DND-41 (cell line): ENCODE data around the gene SLC52A1.

ENCODE experiments used
- ATAC-seq: fragments of 200-7000 bp; cut with Tn5 transposase; 3 replicates; pipeline ENCODE4 v1.9.1; 2021; ENCODE audit warnings: low read depth; ENCODE audit not compliant: insufficient read depth
- DNase-seq: peaks from one replicate; pipeline ENCODE4 v3.0.0-alpha.2; 2020
- H2AFZ ChIP-seq: 2 replicates; pipeline ENCODE4 v1.6.0; 2012; ENCODE audit warnings: low read depth, low read length
- H3K27ac ChIP-seq: 2 replicates; pipeline ENCODE4 v1.5.1; 2012; ENCODE audit warnings: low read length, inconsistent platforms
- H3K27me3 ChIP-seq: fragments of 200-600 bp; sonication (generic); 2 replicates; pipeline ENCODE4 v1.6.0; 2012; ENCODE audit warnings: low read length, mild to moderate bottlenecking, inconsistent platforms; ENCODE audit not compliant: insufficient read depth, poor library complexity
- H3K36me3 ChIP-seq: 2 replicates; pipeline ENCODE4 v1.5.1; 2012; ENCODE audit warnings: low read length, inconsistent platforms; ENCODE audit not compliant: insufficient read depth
- H3K4me1 ChIP-seq: 2 replicates; pipeline ENCODE4 v1.5.1; 2012; ENCODE audit warnings: mild to moderate bottlenecking, low read length; ENCODE audit not compliant: insufficient read depth
- H3K4me2 ChIP-seq: 2 replicates; pipeline ENCODE4 v1.6.0; 2012; ENCODE audit warnings: mild to moderate bottlenecking, moderate library complexity, low read length, inconsistent platforms; ENCODE audit not compliant: insufficient read depth
- H3K4me3 ChIP-seq, 2 experiments: fragments of 200-600 bp in 1 of 2; shearing (Covaris generic) in 1 of 2; 2 replicates each; pipeline ENCODE4 v1.5.1; 2012 to 2016; ENCODE audit warnings: inconsistent platforms in 2 of 2, low read length in 2 of 2, mild to moderate bottlenecking in 2 of 2, low read depth in 1 of 2, moderate library complexity in 1 of 2
- H3K79me2 ChIP-seq: 2 replicates; pipeline ENCODE4 v1.6.0; 2012; ENCODE audit warnings: low read length, inconsistent platforms; ENCODE audit not compliant: insufficient read depth
- H3K9ac ChIP-seq: 2 replicates; pipeline ENCODE4 v1.6.0; 2012; ENCODE audit warnings: low read depth, mild to moderate bottlenecking, inconsistent platforms, low read length, moderate library complexity
- H3K9me3 ChIP-seq: 2 replicates; pipeline ENCODE4 v1.5.1; 2012; ENCODE audit warnings: low read length, moderate library complexity, mild to moderate bottlenecking, inconsistent platforms; ENCODE audit not compliant: insufficient read depth, severe bottlenecking
- H4K20me1 ChIP-seq: 2 replicates; pipeline ENCODE4 v1.6.0; 2012; ENCODE audit warnings: low read length; ENCODE audit not compliant: insufficient read depth
- EZH2 ChIP-seq: IDR thresholded peaks from 3 replicates; pipeline ENCODE4 v1.6.1; 2012; ENCODE audit warnings: borderline replicate concordance, low read depth, mild to moderate bottlenecking, moderate library complexity, low read length, inconsistent platforms; ENCODE audit not compliant: severe bottlenecking
- TF ChIP-seq, protein P1 (sequence below): IDR thresholded peaks from 2 replicates; pipeline ENCODE4 v1.5.1; 2012; ENCODE audit warnings: borderline replicate concordance, low read length, moderate library complexity, mild to moderate bottlenecking; ENCODE audit not compliant: poor library complexity, severe bottlenecking; ENCODE audit errors: extremely low read depth

SLC52A1 gene

DNA sequence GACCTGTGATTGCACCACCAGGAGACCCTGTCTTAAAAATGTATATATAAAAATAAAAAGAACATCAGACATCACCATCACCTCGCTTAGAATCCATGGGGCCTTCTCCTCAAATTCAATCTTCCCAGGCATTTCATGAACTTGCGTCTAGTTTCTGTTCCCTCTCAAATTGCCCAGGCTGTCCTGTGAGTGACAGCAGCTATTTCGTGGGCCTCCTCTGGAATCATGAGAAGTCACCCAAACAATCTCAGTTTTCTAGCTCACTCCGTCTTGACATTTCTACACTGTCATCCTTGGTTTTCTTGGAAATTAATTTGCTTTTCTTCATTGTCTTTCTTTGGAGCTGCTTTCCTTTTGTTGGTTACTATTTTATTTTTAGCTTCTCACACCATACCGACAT is 7.3 kb downstream of the SLC52A1 start:
- peaks cover 23% of the 10 kb centered on the region for H3K4me1 ChIP-seq
- DNase-seq (no peak), ATAC-seq (no peak)
- H3K9me3 ChIP-seq = no peaks in the 10 kb centered on the region
- H4K20me1 ChIP-seq = no peaks in the 10 kb centered on the region
- H3K27ac ChIP-seq = no peak overlapping the region
- H3K9ac ChIP-seq = no peak overlapping the region
- H3K4me3 ChIP-seq = no peak overlapping the region
- no peaks in the 10 kb centered on the region for H3K27me3 ChIP-seq
- no peaks in the 10 kb centered on the region for H3K79me2 ChIP-seq
- H2AFZ ChIP-seq = no peak overlapping the region
- H3K4me2 ChIP-seq = no peak overlapping the region
- H3K36me3 ChIP-seq = peaks cover 6% of the 10 kb centered on the region; the same call in 1 of the 2 replicates
- TF ChIP-seq EZH2 = no peak
- TF ChIP-seq, protein P1, sequence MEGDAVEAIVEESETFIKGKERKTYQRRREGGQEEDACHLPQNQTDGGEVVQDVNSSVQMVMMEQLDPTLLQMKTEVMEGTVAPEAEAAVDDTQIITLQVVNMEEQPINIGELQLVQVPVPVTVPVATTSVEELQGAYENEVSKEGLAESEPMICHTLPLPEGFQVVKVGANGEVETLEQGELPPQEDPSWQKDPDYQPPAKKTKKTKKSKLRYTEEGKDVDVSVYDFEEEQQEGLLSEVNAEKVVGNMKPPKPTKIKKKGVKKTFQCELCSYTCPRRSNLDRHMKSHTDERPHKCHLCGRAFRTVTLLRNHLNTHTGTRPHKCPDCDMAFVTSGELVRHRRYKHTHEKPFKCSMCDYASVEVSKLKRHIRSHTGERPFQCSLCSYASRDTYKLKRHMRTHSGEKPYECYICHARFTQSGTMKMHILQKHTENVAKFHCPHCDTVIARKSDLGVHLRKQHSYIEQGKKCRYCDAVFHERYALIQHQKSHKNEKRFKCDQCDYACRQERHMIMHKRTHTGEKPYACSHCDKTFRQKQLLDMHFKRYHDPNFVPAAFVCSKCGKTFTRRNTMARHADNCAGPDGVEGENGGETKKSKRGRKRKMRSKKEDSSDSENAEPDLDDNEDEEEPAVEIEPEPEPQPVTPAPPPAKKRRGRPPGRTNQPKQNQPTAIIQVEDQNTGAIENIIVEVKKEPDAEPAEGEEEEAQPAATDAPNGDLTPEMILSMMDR = no peak

DNA sequence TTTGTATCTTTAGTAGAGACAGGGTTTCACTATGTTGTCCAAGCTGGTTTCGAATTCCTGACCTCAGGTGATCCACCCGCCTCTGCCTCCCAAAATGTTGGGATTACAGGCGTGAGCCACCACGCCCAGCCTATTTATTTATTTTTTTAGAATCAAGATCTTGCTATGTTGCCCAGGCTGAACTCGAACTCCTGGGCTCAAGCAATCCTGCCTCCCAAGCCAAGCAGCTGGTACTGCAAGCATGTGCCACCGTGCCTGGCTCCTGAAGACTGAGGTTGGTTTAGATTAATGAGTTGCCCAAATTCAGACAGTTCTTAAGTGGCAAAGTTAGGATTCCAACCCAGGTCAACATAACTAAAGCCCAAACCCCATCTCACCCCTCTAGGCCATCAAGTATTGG is 7.9 kb downstream of the SLC52A1 start:
- no peak overlapping the region for H3K4me2 ChIP-seq
- no peak for ATAC-seq
- H3K27me3 ChIP-seq = no peaks in the 10 kb centered on the region
- H3K4me3 ChIP-seq = no peak overlapping the region
- no peak overlapping the region for H3K9ac ChIP-seq
- H3K4me1 ChIP-seq = peaks cover 18% of the 10 kb centered on the region
- H3K36me3 ChIP-seq = peaks cover 11% of the 10 kb centered on the region
- no peaks in the 10 kb centered on the region for H3K9me3 ChIP-seq
- H3K79me2 ChIP-seq = no peaks in the 10 kb centered on the region
- no peak overlapping the region for H3K27ac ChIP-seq
- TF ChIP-seq, protein P1 = no peak
- no peak for TF ChIP-seq EZH2
- DNase-seq = no peak
- no peaks in the 10 kb centered on the region for H4K20me1 ChIP-seq
- no peak overlapping the region for H2AFZ ChIP-seq

GRCh38 chr17:5024604-5025003 is 10.6 kb downstream of the SLC52A1 start:
- Histone ChIP-seq H3K9me3 (no peaks in the 10 kb centered on the region), H3K27me3 (no peaks in the 10 kb centered on the region), H3K4me3 (no peak overlapping the region), H3K4me2 (no peak overlapping the region), H3K9ac (no peak overlapping the region), H3K27ac (no peak overlapping the region), H4K20me1 (no peaks in the 10 kb centered on the region), H3K4me1 (no peaks in the 10 kb centered on the region), H3K79me2 (no peaks in the 10 kb centered on the region), H2AFZ (no peak overlapping the region), H3K36me3 (peaks cover 35% of the 10 kb centered on the region)
- DNase-seq = no peak
- no peak for ATAC-seq
- TF ChIP-seq EZH2 = no peak
- TF ChIP-seq, protein P1 = no peak

GRCh38 chr17:5023588-5024147 is 11.6 kb downstream of the SLC52A1 start:
- Histone ChIP-seq H2AFZ (no peak overlapping the region), H3K9me3 (no peaks in the 10 kb centered on the region), H3K36me3 (peaks cover 37% of the 10 kb centered on the region), H3K9ac (no peak overlapping the region), H3K4me3 (no peak overlapping the region), H3K4me1 (no peaks in the 10 kb centered on the region), H4K20me1 (no peaks in the 10 kb centered on the region), H3K4me2 (no peak overlapping the region), H3K27me3 (no peaks in the 10 kb centered on the region), H3K27ac (no peak overlapping the region), H3K79me2 (no peaks in the 10 kb centered on the region)
- ATAC-seq = no peak
- no peak for DNase-seq
- TF ChIP-seq, protein P1 = no peak
- no peak for TF ChIP-seq EZH2
